ENCODE data around the gene OTX1. TPM values are rescaled to one million over a fixed set of nuclear protein-coding genes. Genes with fewer than 3 reads are reported as not detected.
"Not testable (repeated sequence)": the region's sequence is repeated elsewhere in the genome, so short reads cannot be mapped to it uniquely, and the experiment has no call there.

The OTX1 gene
- total RNA-seq (2014; rRNA removed; shearing (Covaris generic)), result 0.58 and 0.79 TPM in 2 replicates
- 1.0 and 2.5 TPM in 2 replicates for polyA plus RNA-seq (2014; cell fraction: nucleus; rRNA removed)

GRCh38 chr2:63050334-63051041, at the start of gene OTX1:
TSS of gene OTX1 (plus strand) at chr2:63050830. CDS start at chr2:63052991, 2,161 bp downstream.
- DNase-seq (ENCODE audit: extremely low read depth, low read depth), result peak; percentile 70

GRCh38 chr2:63001576-63001975, 49.1 kb upstream of the OTX1 start:
- DNase-seq (ENCODE audit: extremely low read depth, low read depth), result no peak

GRCh38 chr2:63003351-63003750, 47.3 kb upstream of the OTX1 start:
- no peak for DNase-seq (ENCODE audit: extremely low read depth, low read depth)

- DNase-seq (ENCODE audit: extremely low read depth, low read depth), result no peak
Measured at GRCh38 chr2:63007813-63008458, 42.7 kb upstream of the OTX1 start.

- no peak for DNase-seq (ENCODE audit: extremely low read depth, low read depth)
Measured at GRCh38 chr2:63008838-63009237, 41.8 kb upstream of the OTX1 start.

- DNase-seq (ENCODE audit: extremely low read depth, low read depth), result no peak
Measured at GRCh38 chr2:63009490-63009889, 41.1 kb upstream of the OTX1 start.

GRCh38 chr2:63012541-63012940, 38.1 kb upstream of the OTX1 start:
- DNase-seq (ENCODE audit: extremely low read depth, low read depth), result no peak

- no peak for DNase-seq (ENCODE audit: extremely low read depth, low read depth)
Measured at GRCh38 chr2:63013438-63013837, 37.2 kb upstream of the OTX1 start.

- no peak for DNase-seq (ENCODE audit: extremely low read depth, low read depth)
Measured at GRCh38 chr2:63015389-63015788, 35.2 kb upstream of the OTX1 start.

GRCh38 chr2:63018439-63018838, 32.2 kb upstream of the OTX1 start:
- DNase-seq (ENCODE audit: extremely low read depth, low read depth), result no peak

- not testable (repeated sequence) for DNase-seq (ENCODE audit: extremely low read depth, low read depth)
Measured at GRCh38 chr2:63019686-63020085, 30.9 kb upstream of the OTX1 start.

GRCh38 chr2:63023444-63023843, 27.2 kb upstream of the OTX1 start:
- peak; percentile 36 for DNase-seq (ENCODE audit: extremely low read depth, low read depth)

- DNase-seq (ENCODE audit: extremely low read depth, low read depth), result no peak
Measured at GRCh38 chr2:63027220-63027619, 23.4 kb upstream of the OTX1 start.

- no peak for DNase-seq (ENCODE audit: extremely low read depth, low read depth)
Measured at GRCh38 chr2:63029058-63029457, 21.6 kb upstream of the OTX1 start.

- no peak for DNase-seq (ENCODE audit: extremely low read depth, low read depth)
Measured at GRCh38 chr2:63034526-63034925, 16.1 kb upstream of the OTX1 start.

- no peak for DNase-seq (ENCODE audit: extremely low read depth, low read depth)
Measured at GRCh38 chr2:63035169-63035568, 15.5 kb upstream of the OTX1 start.

- no peak for DNase-seq (ENCODE audit: extremely low read depth, low read depth)
Measured at GRCh38 chr2:63035660-63036059, 15.0 kb upstream of the OTX1 start.

- DNase-seq (ENCODE audit: extremely low read depth, low read depth), result no peak
Measured at GRCh38 chr2:63038034-63038433, 12.6 kb upstream of the OTX1 start.

- no peak for DNase-seq (ENCODE audit: extremely low read depth, low read depth)
Measured at GRCh38 chr2:63040586-63040985, 10.0 kb upstream of the OTX1 start.

GRCh38 chr2:63041592-63041991, 9.0 kb upstream of the OTX1 start:
- no peak for DNase-seq (ENCODE audit: extremely low read depth, low read depth)

GRCh38 chr2:63044362-63045327, 6.0 kb upstream of the OTX1 start:
- DNase-seq (ENCODE audit: extremely low read depth, low read depth), result no peak
